GM10266 (cell line): ENCODE measurements around the gene RALGAPA1.
"Not testable (repeated sequence)": the region's sequence is repeated elsewhere in the genome, so short reads cannot be mapped to it uniquely, and the experiment has no call there.

Experiments used
- DNase-seq: peaks from one replicate; pipeline ENCODE4 v3.0.0; 2012; ENCODE audit errors: extremely low spot score
- CTCF ChIP-seq: IDR thresholded peaks from 2 replicates; pipeline ENCODE4 v1.5.1; 2012; ENCODE audit warnings: mild to moderate bottlenecking, low read depth; ENCODE audit not compliant: control insufficient read depth, insufficient read depth; ENCODE audit errors: missing control alignments

The RALGAPA1 gene

GRCh38 chr14:35607380-35607779, 201.7 kb downstream of the RALGAPA1 start:
- DNase-seq, result no peak
- no peak for TF ChIP-seq CTCF

- TF ChIP-seq CTCF, result no peak
Measured at GRCh38 chr14:35600253-35600652, 208.8 kb downstream of the RALGAPA1 start.

GRCh38 chr14:35594616-35595015, 214.5 kb downstream of the RALGAPA1 start:
- no peak for TF ChIP-seq CTCF
- no peak for DNase-seq

More at GRCh38 chr14:35600253-35600652, 208.8 kb downstream of the RALGAPA1 start:
- no peak for DNase-seq

- not testable (repeated sequence) for DNase-seq
Measured at GRCh38 chr14:35587373-35587772, 221.7 kb downstream of the RALGAPA1 start.

- no peak for TF ChIP-seq CTCF
- no peak for DNase-seq
Measured at GRCh38 chr14:35578639-35579038, 230.5 kb downstream of the RALGAPA1 start.

- TF ChIP-seq CTCF, result no peak
- no peak for DNase-seq
Measured at GRCh38 chr14:35578135-35578534, 231.0 kb downstream of the RALGAPA1 start.

GRCh38 chr14:35576856-35577255, 232.2 kb downstream of the RALGAPA1 start:
- TF ChIP-seq CTCF, result no peak
- no peak for DNase-seq

GRCh38 chr14:35576260-35576659, 232.8 kb downstream of the RALGAPA1 start:
- DNase-seq, result no peak
- TF ChIP-seq CTCF, result no peak
